ENCODE results near the gene CARD18.

DNA sequence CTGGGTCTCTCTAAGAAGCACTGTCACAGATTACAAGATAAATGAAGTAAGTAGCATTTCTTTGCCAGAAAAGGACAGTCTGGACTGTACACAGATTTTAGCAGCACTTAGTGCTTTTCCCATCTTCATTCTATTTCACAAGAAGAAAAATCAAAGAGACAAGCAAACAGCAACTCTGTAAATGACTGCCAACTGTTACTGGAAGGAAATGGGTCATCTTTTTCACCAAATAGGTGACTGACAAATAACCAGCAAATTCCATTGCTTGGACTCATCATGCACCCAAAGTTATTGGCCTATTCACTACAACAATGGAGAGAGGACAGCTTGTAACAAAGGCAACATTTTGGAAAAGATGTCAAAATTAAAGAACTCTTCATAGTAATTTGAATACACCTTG lies 28.9 kb upstream of the CARD18 start:
- TF ChIP-seq, protein P1, sequence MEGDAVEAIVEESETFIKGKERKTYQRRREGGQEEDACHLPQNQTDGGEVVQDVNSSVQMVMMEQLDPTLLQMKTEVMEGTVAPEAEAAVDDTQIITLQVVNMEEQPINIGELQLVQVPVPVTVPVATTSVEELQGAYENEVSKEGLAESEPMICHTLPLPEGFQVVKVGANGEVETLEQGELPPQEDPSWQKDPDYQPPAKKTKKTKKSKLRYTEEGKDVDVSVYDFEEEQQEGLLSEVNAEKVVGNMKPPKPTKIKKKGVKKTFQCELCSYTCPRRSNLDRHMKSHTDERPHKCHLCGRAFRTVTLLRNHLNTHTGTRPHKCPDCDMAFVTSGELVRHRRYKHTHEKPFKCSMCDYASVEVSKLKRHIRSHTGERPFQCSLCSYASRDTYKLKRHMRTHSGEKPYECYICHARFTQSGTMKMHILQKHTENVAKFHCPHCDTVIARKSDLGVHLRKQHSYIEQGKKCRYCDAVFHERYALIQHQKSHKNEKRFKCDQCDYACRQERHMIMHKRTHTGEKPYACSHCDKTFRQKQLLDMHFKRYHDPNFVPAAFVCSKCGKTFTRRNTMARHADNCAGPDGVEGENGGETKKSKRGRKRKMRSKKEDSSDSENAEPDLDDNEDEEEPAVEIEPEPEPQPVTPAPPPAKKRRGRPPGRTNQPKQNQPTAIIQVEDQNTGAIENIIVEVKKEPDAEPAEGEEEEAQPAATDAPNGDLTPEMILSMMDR (IDR thresholded peaks at IDR 0.05; ENCODE audit: low read length) = no peak
- no peak for TF ChIP-seq EZH2 (optimal IDR thresholded peaks at IDR 0.05; ENCODE audit: low read depth, low read length)
- no peak for TF ChIP-seq EZH2phosphoT487 (IDR thresholded peaks at IDR 0.05; ENCODE audit: low read length)
